OCI-M2 (cell line): ENCODE results near the gene CTSW.
"Not testable (repeated sequence)": the region's sequence is repeated elsewhere in the genome, so short reads cannot be mapped to it uniquely, and the experiment has no call there.

Experiments used
- DNase-seq: peaks from one replicate; lab custom pipeline; 2025; ENCODE audit not compliant: unreplicated experiment; lab: John Stamatoyannopoulos, UW

Gene CTSW, protein sequence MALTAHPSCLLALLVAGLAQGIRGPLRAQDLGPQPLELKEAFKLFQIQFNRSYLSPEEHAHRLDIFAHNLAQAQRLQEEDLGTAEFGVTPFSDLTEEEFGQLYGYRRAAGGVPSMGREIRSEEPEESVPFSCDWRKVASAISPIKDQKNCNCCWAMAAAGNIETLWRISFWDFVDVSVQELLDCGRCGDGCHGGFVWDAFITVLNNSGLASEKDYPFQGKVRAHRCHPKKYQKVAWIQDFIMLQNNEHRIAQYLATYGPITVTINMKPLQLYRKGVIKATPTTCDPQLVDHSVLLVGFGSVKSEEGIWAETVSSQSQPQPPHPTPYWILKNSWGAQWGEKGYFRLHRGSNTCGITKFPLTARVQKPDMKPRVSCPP

DNA sequence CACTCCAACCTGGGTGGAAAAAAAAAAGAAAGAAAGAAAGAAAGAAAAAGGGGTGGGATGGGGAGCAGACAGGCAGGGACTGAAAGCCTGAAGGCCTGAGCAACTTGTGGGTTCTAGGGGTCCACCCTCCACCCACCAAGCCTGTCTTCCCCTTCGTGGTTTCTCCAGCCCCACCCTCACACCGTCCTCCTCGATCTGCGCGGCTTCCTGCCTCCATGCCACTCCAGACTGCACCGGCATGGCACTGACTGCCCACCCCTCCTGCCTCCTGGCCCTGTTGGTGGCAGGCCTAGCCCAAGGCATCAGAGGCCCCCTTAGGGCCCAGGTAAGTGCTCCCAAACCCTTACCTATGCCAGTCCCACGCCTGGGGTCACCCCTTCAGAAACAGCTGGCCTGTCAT lies at the start of gene CTSW:
Gene CTSW, plus strand, starts transcription at position 221 of the 400 bp plus-strand sequence. Its CDS starts 18 bp downstream, at position 239.
- no peak for DNase-seq

DNA sequence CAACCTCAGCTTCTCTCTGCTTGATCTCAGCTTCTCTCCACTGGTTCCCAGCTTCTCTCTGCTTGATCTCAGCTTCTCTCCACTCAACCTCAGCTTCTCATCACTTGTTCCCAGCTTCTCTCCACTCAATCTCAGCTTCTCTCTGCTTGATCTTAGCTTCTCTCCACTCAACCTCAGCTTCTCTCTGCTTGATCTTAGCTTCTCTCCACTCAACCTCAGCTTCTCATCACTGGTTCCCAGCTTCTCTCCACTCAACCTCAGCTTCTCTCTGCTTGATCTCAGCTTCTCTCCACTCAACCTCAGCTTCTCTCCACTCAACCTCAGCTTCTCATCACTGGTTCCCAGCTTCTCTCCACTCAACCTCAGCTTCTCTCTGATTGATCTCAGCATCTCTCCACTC lies 47.4 kb upstream of the CTSW start:
- DNase-seq, result not testable (repeated sequence)

DNA sequence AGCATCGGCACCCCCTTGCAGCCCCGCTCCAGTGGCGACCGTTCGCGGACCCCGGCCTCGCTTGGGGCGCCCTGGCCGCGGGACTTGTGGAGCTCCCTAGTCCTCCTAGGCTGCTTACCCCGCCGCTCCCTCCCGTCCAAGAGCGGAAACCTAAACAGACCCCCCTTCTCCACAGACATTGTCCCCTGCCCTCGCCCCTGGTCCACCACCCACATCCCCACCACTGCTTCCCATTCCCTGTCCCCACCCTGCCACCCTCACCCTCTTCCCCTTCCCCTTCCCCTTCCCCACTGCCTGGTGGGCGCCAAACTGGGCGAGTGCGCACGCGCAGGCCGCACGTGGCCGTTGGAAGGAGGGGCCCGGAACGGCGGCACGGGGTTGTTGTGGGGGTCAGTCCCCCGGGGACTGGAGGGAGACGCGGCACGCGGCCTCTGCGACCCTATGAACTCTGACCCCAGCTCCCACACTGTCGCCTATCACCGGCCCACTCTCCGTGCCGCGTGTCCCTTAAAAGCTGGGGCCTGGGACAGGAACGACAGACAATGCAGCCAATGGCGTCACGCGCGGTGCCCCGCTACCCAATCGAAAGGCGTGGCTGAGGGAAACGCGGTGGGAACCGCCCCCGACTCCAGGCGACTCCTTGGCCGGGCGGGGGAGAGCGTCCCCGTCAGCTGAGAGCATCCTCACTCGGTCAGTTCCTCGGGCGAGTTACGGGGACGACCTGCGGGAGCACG lies 46.2 kb upstream of the CTSW start, which contains the start of gene SNX32:
Gene SNX32, plus strand, starts transcription at position 667 of the 734 bp plus-strand sequence. CDS start 103 bp downstream, outside the sequence.
- peak; percentile 61 for DNase-seq

DNA sequence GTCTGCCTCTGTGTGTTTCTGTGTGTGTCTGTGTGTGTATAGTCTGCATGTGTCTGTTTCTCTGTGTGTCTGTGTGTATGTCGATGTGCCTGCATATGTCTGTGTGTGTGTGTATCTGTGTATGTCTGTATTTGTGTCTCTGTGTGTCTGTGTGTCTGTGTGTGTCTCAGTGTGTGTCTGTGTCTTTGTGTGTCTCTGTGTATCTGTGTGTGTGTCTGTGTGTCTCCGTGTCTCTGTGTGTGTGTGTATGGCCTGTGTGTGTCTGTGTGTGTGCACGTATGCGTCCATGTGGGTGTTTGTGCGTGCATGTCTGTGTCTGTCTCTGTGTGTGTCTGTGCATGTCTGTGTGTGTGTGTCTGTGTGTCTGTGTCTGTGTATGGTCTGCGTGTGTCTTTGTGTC lies 45.4 kb upstream of the CTSW start:
- no peak for DNase-seq

DNA sequence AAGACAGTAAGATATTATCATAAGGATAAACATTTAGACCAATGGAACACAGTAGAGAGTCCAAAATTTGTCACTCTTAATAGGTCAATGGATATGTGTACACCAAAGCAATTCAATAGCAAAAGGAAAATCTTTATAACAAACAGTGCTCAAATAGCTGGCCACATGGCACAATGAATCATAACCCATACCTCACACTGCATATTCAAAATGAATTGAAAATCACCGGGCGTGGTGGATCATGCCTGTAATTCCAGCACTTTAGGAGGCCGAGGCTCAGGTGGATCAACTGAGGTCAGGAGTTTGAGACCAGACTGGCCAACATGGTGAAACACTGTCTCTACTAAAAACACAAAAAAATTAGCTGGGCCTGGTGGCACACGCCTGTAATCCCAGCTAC lies 37.5 kb upstream of the CTSW start:
- DNase-seq, result no peak

DNA sequence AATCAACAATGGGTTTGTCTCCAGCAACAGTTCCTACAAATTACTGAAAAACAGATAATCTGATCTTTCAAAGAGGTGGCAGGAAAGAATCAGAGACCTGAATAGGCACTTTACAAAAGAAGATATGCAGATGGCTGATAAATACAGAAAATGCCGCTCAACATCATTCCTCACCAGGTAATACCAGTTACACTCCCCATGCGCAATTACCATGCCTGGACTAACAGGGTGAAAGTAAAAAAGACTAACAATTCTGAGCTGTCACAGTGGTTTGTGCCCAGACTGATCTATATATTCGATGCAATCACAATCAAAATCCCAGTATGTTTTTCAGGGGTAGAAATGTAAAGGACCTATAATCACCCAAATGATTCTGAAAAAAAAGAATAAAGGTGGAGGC lies 35.8 kb upstream of the CTSW start:
- DNase-seq, result no peak

DNA sequence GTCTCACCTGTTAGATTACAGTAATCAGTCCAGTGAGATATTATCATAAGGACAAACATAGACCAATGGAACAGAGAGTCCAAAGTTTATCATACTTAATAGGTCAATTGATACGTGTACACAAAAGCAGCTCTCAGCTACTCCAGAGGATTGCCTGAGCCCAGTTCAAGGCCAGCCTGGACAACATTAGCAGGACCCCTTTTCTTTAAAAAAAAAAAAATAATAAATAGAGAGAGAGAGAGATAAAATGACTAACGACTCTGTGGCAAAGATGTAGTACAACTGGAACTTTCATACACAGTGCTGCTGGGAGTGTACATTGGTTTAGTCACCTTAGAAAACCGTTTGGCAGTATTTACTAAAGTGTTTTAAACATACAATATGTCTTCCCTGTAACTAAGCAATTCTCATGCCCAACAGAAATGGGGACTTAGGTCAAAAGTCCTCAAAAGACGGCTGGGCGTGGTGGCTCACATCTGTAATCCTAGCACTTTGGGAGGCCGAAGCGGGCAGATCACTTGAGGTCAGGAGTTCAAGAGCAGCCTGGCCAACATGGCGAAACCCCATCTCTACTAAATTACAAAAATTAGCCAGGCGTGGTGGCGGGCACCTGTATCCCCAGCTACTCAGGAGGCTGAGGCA lies 35.3 kb upstream of the CTSW start:
- no peak for DNase-seq

DNA sequence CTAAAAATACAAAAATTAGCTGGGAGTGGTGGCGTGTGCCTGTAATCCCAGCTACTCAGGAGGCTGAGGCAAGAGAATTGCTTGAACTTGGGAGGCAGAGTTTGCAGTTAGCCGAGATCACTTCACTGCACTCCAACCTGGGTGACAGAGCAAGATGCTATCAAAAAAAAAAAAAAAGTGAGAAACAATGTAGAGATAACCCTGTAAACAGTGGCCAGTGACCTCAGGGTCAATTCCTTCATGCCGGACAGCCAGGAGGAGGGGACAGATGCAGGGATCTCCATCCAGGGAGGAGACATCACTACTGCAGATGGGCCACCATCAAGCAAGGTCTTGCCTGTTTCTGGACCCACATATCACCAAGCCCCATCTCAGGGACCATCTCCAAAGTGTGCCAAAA lies 31.9 kb upstream of the CTSW start:
- no peak for DNase-seq

DNA sequence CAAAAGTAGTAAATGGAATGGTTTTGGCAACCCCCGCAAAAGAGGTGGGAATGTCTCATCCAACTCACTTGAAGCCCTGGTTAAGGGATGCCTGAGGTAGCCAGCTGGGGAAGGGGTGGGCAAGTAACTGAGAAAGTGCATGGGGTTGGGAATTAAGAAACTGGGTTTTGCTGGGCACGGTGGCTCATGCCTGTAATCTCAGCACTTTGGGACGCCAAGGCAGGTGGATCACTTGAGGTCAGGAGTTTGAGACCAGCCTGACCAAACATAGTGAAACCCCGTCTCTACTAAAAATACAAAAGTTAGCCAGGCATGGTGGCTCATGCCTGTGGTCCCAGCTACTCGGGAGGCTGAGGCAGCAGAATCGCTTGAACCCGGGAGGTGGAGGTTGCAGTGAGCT lies 30.9 kb upstream of the CTSW start:
- DNase-seq, result not testable (repeated sequence)

DNA sequence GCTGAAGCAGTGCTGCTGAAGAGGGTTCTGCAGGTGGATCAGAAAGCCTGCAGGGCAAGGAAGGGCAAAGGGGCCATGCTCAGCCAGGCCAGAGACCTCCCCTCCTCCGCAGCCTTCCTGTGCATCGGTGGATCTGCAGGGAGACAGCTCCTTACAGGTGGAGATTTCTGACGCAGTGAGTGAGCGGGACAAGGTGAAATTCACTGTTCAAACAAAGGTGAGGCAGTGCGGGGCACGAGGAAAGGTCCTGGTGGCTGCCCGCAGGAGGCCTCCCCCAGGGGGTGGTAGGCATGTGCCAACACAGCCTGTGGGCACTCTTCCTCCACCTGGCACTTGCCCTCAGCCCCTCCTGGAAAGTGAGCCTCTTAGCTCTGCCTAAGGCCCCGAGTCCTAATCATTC lies 30.3 kb upstream of the CTSW start:
- no peak for DNase-seq

DNA sequence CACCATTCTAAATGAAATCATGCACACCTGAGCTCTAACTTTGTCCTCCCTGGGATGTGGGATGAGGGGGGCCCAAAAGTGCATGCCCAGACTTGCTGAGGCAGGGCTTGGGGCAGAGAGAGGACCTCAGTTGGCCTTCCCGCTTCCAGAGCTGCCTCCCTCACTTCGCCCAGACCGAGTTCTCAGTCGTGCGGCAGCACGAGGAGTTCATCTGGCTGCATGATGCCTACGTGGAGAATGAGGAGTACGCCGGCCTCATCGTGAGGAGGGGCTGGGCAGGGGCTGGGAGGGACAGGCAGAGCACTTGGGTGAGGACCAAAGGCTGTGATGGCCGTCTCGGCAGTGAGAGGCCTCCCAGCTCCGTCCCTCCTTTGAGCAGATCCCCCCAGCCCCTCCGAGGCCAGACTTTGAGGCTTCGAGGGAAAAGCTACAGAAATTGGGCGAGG lies 29.8 kb upstream of the CTSW start:
- DNase-seq, result no peak

DNA sequence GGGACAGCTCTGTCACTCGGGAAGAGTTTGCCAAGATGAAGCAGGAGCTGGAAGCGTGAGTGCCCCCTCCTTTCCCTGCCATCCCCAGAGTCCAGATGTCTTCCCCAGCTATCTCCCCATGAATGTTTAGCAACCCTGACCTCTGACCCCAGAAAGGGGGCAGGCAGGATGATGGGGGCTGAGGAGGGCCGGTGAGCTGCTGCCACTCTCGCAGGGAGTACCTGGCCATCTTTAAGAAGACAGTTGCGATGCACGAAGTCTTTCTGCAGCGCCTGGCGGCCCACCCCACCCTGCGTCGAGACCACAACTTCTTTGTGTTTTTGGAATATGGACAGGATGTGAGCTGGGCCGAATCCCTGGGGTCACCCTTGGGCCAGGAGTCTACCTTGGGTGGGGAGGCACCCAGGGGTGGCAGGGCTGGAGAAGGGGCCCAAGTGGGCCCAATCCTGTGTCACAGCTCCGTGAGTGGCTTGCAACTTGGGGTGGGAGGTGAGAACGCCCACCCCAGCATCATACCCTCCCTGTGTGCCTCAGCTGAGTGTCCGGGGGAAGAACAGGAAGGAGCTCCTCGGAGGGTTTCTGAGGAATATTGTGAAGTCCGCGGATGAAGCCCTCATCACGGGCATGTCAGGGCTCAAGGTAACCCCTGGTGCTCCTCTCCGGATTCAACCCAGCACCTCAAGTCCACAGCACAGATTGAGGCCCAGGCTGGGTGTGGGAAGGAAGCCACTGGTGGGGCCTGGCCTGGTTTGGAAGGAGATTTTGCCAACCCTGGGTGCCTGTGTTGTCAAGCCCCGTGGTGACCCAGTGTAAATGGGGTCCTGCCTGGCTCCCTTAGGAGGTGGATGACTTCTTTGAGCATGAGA lies 29.2 kb upstream of the CTSW start:
- no peak for DNase-seq

DNA sequence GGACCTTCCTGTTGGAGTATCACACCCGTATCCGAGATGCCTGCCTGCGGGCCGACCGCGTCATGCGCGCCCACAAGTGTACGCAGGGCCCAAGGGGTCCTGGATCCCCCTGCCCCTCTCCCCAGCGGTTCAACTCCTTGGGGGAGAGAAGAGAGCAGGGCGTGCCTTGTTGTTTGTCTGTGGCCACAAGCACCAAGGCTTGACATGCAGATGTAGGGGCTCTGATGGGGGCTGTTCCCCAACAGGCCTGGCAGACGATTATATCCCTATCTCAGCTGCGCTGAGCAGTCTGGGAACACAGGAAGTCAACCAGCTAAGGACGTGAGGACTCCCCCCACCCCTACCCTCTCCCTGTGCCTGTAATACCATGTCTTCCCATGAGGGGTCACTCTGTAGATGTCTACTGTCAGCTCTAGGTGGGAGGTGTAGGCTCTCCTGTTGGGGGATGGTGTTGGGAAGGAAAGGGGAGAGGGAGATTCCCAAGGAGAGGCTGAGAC lies 28.5 kb upstream of the CTSW start:
- DNase-seq, result no peak

DNA sequence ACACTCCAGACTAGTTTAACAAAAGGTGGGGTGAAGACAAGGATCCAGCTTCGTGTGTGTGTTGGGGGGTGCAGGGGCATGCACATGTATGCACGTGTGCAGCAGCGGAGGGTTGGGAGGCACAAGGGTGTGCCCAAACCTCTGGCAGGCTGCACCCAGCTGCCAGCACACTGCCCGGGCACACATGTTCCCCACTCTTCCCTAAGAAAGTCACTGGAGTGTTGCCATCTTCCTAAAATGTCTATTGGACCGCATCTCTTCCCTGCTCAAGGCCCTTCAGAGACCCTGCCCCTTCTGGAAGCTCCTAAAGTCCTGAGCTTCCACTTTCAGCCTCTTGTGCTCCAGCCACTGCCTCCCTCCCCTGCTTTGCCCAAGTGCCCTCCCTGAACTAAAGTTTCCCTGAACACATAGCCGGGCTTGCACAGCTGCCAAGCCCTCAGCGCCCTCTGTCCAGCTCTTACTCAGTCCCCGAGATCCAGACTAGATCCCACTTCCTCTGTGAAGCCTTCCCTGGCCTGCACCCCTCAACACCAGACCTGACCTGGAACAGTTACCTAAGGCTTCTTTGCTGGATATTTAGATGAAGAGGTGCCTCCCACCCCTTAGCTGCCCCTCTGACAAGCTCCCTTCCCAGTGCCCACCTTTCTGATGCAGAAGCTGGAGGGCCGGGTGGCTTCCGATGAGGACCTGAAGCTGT lies 27.7 kb upstream of the CTSW start:
- no peak for DNase-seq

DNA sequence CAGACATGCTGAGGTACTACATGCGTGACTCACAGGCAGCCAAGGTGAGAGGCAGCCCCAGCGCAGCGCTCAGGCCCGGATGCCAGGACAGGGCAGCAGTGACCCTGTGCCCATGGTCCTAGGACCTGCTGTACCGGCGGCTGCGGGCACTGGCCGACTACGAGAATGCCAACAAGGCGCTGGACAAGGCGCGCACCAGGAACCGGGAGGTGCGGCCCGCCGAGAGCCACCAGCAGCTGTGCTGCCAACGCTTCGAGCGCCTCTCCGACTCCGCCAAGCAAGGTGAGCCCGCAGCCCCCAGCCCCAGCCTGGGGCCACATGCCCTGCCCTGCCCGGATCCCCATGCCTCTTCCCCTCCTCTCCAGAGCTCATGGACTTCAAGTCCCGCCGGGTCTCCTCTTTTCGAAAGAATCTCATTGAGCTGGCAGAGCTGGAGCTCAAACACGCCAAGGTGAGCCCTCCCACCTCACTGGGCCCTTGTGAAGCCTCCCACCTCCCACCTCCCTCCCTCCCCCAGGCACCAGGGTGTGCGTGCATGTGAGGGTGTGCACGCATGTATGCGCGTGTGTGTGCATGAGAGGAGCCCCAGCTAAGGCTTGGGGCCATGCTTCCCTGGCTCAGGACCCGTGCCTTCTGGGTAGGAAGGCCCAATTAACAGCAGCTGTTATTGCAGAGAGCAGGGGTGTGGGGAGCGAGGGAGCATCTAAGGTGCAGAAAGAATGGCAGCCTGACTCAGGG lies 27.0 kb upstream of the CTSW start:
- no peak for DNase-seq

DNA sequence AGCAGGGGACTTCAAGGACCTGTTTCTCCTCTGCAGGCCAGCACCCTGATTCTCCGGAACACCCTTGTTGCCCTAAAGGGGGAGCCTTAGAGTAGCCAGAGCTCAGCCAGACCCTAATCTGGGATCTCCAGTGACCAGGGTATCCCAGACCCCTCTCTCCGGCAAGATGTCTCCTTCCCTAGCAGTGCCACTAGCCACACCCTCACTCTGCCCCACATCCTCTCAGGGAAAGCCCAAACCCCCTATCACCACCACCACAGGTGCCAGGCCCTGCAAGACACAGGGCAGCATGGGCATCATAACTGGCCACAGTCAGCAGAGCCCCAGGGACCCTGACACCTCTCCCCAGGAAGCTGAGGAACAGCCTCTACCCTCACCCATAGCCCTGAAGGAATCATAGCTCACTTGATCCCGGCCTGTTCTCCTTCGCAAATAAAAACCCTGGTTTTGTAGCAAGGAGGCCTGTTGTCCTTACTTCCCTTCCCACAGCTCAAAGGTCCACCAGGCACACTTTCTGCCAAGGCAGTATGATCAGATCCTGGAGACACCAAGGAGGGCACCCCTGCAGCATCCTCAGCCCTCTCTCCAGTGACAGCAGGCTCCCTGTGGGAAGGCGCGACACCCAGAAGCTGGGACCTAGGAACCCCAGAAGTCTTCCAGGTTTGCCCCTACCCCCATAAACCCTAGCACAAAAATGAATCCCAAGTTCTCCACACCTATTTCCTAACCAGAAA lies 26.2 kb upstream of the CTSW start:
- DNase-seq, result no peak

DNA sequence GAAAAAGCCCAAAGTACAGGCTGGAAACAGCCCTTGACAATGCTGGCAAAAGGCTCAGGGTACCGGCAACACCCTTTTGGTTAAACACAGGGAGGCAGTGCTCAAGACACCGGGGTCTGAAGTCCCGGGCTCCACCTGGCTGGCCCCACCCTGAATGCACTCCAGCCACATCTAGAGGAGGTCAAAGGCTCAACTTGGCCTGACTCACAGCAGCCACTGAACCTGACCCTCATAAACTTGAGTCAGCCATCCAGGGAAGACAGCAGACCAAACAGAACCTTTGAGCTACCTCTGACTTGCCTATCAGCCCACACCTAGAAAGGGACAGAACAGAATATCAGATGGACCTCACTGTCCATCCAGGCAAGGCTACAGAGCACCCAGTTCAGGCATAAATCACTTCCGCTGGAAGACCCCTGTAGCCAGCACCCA lies 25.5 kb upstream of the CTSW start:
- no peak for DNase-seq
